Activated naive CD4-positive, alpha-beta T cell treated with anti-CD3 and anti-CD28 coated beads, Interleukin-2, amount 10 ng/mL, durations not matched to agents 7 days and 5 days (primary cell): ENCODE results near the gene DENND2D.

ENCODE experiments used
- CTCF ChIA-PET: fragments of 350-600 bp; sonication (Branson Sonifier 250); formaldehyde crosslinking; loops from one replicate; lab custom pipeline; 2021; ENCODE audit warnings: antibody characterized with exemption; lab: Charles Lee
- DNase-seq: peaks from one replicate; pipeline ENCODE4 v3.0.0-alpha.2; 2020
- H3K27ac Mint-ChIP-seq: one replicate; pipeline ENCODE4 v1.8.0; 2021; ENCODE audit warnings: mild to moderate bottlenecking, moderate library complexity, mixed read lengths
- H3K27me3 Mint-ChIP-seq: one replicate; pipeline ENCODE4 v1.8.0; 2021; ENCODE audit warnings: mild to moderate bottlenecking, mixed read lengths
- H3K36me3 Mint-ChIP-seq: one replicate; pipeline ENCODE4 v1.8.0; 2021; ENCODE audit warnings: mixed read lengths
- H3K4me1 Mint-ChIP-seq: one replicate; pipeline ENCODE4 v1.8.0; 2021; ENCODE audit warnings: mixed read lengths
- H3K4me3 Mint-ChIP-seq: one replicate; pipeline ENCODE4 v1.8.0; 2021; ENCODE audit warnings: mild to moderate bottlenecking, moderate library complexity, mixed read lengths
- H3K9me3 Mint-ChIP-seq: one replicate; pipeline ENCODE4 v1.8.0; 2021; ENCODE audit warnings: mixed read lengths

The DENND2D gene

DNA sequence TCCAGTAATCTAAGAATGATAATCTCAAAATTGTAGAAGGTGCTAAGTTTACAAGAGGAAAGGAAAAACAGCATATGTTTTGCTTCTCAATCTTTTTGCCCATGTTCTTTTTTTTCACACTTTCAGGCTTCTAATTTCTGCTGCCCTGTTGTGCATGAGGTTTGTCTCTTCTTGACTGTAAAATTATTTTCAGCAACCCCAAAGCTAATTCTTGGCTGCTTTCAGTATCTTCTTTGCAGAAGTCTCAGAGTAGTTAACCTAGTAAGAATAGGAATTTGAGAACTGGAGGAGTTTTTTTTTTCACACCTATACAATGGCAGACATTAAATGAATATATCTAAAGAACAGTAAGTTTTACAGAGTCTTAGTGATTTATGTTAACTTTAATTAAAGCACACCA, 26.4 kb downstream of the DENND2D start:
- H3K36me3 Mint-ChIP-seq = peaks cover 48% of the 10 kb centered on the region
- no peaks in the 10 kb centered on the region for H3K9me3 Mint-ChIP-seq
- no peak for DNase-seq
- no peak overlapping the region for H3K27ac Mint-ChIP-seq
- CTCF ChIA-PET = no interaction called here
- H3K4me1 Mint-ChIP-seq = peaks cover 4% of the 10 kb centered on the region
- H3K4me3 Mint-ChIP-seq = no peak overlapping the region
- H3K27me3 Mint-ChIP-seq = no peaks in the 10 kb centered on the region

DNA sequence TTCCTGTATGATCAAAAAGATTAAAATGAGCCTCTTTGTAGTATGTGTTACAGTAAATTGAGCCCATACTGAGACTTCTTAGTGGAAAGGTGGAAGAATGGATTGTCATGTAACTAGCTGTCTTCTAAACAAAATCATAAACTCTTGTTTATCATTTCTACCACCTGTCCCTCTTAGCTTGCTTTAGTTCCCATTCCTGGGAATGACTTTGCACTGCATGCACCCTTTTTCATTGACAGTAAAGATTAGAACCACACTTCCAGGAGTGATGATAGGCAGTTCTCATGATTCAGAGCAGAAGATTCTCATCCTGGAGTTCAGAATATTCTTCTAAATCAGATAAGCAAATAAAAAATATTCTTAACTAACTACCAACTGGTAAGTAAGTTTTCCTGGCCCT, 28.0 kb downstream of the DENND2D start:
- H3K9me3 Mint-ChIP-seq = no peaks in the 10 kb centered on the region
- no peak overlapping the region for H3K27ac Mint-ChIP-seq
- peaks cover 56% of the 10 kb centered on the region for H3K36me3 Mint-ChIP-seq
- no peak for DNase-seq
- H3K27me3 Mint-ChIP-seq = no peaks in the 10 kb centered on the region
- CTCF ChIA-PET = interaction anchor here (1.0 kb wide), 1 partner anchor 71 kb away, joined by 4 read pairs; no protein-coding TSS in a partner anchor
- H3K4me1 Mint-ChIP-seq = peaks cover 4% of the 10 kb centered on the region
- no peak overlapping the region for H3K4me3 Mint-ChIP-seq

DNA sequence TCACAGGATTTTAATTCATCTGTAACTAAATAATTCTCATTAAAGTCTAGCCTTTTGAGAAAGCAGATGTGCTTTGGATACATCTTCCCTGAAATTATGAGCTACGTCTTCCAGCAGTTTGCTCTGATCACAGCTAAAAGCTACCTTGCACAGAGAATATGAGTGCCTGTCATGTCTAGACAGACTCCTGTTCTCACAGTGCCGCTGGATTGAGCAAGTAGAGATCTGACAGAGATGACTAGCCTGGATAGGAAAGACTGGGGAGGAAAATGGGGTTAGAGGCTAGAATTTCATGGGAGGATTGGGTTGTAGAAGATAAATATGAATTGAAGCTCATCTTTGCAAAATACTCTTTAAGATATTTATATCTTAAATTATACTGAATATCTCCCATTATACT, 36.3 kb downstream of the DENND2D start:
- Mint-ChIP-seq H3K27me3 (no peaks in the 10 kb centered on the region), H3K4me1 (no peaks in the 10 kb centered on the region), H3K27ac (peak overlapping the region; percentile 11), H3K4me3 (no peak overlapping the region), H3K9me3 (no peaks in the 10 kb centered on the region), H3K36me3 (peaks cover 43% of the 10 kb centered on the region)
- no peak for DNase-seq
- CTCF ChIA-PET = no interaction called here

DNA sequence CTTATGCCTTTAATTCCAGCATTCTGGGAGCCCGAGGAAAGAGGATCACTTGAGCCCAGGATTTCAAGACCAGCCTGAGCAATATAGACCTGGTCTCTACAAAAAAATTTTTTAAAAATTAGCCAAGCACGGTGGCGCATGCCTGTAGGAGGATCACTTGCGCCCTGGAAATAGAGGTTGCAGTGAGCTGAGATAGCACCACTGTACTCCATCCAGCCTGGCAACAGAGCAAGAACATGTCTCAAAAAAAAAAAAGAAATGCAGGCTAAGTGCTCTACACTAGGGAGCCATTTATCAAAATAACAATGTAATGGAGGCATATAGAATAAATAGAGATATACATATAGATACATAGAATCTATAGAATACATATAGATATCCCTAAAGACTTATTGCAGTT, 37.1 kb downstream of the DENND2D start:
- CTCF ChIA-PET = no interaction called here
- H3K4me3 Mint-ChIP-seq = no peak overlapping the region
- no peaks in the 10 kb centered on the region for H3K4me1 Mint-ChIP-seq
- H3K9me3 Mint-ChIP-seq = no peaks in the 10 kb centered on the region
- H3K27me3 Mint-ChIP-seq = no peaks in the 10 kb centered on the region
- H3K36me3 Mint-ChIP-seq = peaks cover 40% of the 10 kb centered on the region
- DNase-seq = no peak
- no peak overlapping the region for H3K27ac Mint-ChIP-seq

DNA sequence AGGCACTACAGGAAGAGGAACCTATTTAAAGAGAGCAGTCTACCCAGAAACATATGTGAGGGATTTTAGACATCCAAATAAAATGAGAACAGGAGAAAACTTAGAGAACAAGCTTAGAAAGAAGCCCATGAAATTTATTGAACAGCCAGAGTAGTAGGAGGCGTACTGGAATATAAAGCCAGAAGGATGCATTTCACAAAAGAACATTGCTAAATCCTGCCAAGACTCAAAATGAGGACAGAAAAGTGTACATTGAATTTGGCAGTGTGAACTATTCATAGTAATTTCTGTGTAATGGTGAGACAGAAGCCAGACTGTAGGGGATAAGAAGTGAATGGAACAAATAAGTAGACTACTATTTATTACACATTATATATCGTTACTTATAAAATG, 38.0 kb downstream of the DENND2D start:
- no peak overlapping the region for H3K27ac Mint-ChIP-seq
- H3K9me3 Mint-ChIP-seq = no peaks in the 10 kb centered on the region
- peaks cover 33% of the 10 kb centered on the region for H3K36me3 Mint-ChIP-seq
- no peaks in the 10 kb centered on the region for H3K27me3 Mint-ChIP-seq
- no peak overlapping the region for H3K4me3 Mint-ChIP-seq
- no peak for DNase-seq
- CTCF ChIA-PET = no interaction called here
- H3K4me1 Mint-ChIP-seq = no peaks in the 10 kb centered on the region

DNA sequence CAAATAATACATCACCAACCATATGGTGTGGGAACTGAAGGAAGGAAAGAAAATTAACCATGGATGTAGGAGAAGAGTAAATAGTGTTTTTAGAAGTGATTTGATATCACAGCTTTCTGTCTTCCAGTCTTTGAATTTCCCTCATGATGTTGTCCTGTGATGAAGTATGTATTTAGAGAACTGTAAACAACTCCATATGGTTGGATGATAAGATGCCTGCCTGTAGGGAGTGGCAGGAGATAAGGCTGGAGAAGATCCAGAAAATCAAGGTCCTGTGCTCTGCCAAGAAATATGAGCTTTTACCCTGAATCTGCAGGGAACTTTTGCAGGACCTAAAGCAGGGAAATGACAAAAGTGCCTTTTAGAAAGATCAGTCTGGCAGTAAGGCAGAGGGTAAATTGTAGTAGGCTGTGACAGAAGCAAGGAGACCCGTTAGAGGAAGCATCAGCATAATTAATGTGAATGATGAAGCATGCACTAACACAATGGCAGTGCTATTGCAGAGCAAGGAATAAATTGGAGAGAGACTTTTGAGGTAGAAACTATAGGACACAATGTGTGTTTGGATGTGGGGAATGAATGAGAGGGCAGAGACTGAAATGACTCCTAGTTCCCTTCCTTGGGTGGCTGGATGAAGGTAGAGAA, 38.5 kb downstream of the DENND2D start:
- Mint-ChIP-seq H3K27ac (no peak overlapping the region), H3K9me3 (no peaks in the 10 kb centered on the region), H3K27me3 (no peaks in the 10 kb centered on the region), H3K4me1 (no peaks in the 10 kb centered on the region), H3K4me3 (no peak overlapping the region), H3K36me3 (peaks cover 33% of the 10 kb centered on the region)
- CTCF ChIA-PET = no interaction called here
- DNase-seq = no peak

DNA sequence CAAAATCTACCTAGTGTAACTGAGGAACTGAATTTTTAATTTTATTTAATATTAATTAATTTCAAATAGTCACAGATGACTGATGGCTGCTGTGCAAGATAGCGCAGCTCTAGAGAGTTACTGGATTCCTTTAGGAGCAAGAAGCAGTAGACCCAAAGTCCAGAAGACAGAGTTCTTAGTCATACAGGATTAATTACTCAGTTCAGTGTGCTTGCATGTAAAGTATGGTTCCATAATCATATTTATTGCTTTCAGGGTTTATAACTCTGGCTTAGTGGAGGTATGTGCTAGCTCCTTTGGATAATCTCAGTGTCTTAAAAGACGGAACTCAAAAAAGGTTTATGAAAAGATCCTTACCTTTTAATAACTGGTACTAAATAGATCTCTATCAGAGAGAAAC, 43.0 kb downstream of the DENND2D start:
- peaks cover 59% of the 10 kb centered on the region for H3K36me3 Mint-ChIP-seq
- peaks cover 21% of the 10 kb centered on the region for H3K4me1 Mint-ChIP-seq
- DNase-seq = no peak

DNA sequence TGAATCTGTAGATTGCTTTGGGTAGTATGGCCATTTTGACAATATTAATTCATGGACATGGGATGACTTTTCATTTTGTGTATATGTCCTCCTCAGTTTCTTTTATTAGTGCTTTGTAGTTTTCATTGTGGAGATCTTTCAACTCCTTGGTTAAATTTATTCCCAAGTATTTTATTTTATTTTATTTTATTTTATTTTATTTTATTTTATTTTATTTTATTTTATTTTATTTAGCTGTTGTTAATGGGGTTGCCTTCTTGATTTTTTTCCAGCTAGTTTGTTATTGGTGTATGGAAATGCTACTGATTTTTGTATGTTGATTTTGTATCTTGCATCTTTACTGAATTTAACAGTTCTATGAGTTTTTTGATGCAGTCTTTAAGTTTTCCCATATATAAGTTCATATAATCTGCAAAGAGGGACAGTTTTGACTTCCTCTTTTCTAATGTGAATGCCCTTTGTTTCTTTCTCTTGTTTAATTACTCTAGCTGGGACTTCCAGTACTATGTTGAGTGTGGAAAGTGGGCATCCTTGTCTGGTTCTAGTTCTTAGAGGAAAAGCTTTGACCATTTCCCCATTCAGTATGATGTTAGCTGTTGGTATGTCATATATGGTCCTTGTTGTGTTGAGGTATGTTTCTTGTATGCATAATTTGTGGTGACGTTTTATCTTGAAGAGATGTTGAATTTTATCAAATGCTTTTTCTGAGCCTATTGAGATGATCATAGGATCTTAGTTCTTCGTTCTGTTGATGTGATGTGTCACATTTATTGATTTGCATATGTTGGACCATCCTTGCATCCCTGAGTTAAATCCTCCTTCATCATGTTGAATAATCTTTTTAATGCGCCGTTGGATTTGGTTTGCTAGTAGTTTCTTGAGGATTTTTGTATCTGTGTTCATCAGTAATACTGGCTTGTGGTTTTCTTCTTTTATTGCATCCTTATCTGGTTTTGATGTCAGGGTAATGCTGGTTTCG, 46.1 kb downstream of the DENND2D start:
- CTCF ChIA-PET = interaction anchor here (0.7 kb wide), 1 partner anchor 297 kb away, joined by 3 read pairs; no protein-coding TSS in a partner anchor
- H3K4me1 Mint-ChIP-seq = peaks cover 37% of the 10 kb centered on the region
- H3K4me3 Mint-ChIP-seq = no peak overlapping the region
- no peaks in the 10 kb centered on the region for H3K9me3 Mint-ChIP-seq
- H3K36me3 Mint-ChIP-seq = peaks cover 67% of the 10 kb centered on the region
- H3K27ac Mint-ChIP-seq = no peak overlapping the region
- no peaks in the 10 kb centered on the region for H3K27me3 Mint-ChIP-seq
- no peak for DNase-seq

More for the DNA sequence above, 43.0 kb downstream of the DENND2D start:
- Mint-ChIP-seq H3K4me3 (no peak overlapping the region), H3K27ac (no peak overlapping the region), H3K9me3 (no peaks in the 10 kb centered on the region), H3K27me3 (no peaks in the 10 kb centered on the region)
- CTCF ChIA-PET = no interaction called here

DNA sequence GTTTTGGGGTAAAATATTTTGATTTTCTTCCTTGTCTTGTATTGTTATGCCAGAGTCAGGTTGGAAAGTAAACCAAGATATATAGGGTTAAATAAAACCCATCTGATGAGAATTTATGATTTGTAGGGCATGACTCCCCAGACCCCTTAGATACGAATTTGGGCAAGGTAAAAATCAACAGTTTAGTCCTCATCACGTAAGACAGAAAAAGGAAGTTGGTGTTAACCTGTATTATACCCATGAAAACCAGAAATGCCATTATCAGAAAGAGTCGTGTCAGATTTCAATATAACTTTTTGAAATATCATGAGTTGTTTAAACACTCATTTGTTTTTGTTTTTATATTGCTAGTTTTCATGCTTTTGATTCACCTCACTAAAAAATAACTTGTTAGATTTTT, 48.6 kb downstream of the DENND2D start:
- H3K27me3 Mint-ChIP-seq = no peaks in the 10 kb centered on the region
- CTCF ChIA-PET = no interaction called here
- no peak overlapping the region for H3K27ac Mint-ChIP-seq
- H3K9me3 Mint-ChIP-seq = no peaks in the 10 kb centered on the region
- H3K4me1 Mint-ChIP-seq = peaks cover 52% of the 10 kb centered on the region
- no peak for DNase-seq
- peaks cover 74% of the 10 kb centered on the region for H3K36me3 Mint-ChIP-seq
- no peak overlapping the region for H3K4me3 Mint-ChIP-seq

DNA sequence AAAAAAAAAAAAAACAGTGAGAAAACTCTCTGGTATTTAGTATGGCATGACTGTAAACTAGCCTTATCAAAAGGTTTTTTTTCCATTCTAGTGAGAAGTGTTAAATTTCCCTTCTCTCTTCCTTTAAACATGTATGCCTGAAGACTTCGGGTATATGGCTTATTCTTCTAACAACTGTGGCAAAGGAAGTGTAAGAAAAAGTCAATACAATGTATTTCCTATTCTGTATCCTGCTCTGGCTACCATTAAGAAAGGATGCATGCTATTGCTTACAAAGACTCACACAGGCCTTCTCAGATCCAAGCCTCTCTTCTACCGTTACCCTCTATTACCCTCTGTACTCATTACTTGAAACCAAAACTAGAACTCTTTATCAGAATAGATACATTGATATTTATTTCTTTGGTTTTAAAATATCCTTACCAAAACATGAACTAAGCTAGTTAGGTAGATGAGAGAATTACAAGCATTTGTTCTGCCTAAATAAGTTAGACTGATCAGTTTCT, 52.0 kb downstream of the DENND2D start:
- H3K27ac Mint-ChIP-seq = no peak overlapping the region
- CTCF ChIA-PET = interaction anchor here (0.6 kb wide), 1 partner anchor 36 kb away, joined by 4 read pairs; no protein-coding TSS in a partner anchor
- H3K36me3 Mint-ChIP-seq = peaks cover 62% of the 10 kb centered on the region
- no peak overlapping the region for H3K4me3 Mint-ChIP-seq
- DNase-seq = no peak
- peaks cover 58% of the 10 kb centered on the region for H3K4me1 Mint-ChIP-seq
- H3K9me3 Mint-ChIP-seq = no peaks in the 10 kb centered on the region
- no peaks in the 10 kb centered on the region for H3K27me3 Mint-ChIP-seq

DNA sequence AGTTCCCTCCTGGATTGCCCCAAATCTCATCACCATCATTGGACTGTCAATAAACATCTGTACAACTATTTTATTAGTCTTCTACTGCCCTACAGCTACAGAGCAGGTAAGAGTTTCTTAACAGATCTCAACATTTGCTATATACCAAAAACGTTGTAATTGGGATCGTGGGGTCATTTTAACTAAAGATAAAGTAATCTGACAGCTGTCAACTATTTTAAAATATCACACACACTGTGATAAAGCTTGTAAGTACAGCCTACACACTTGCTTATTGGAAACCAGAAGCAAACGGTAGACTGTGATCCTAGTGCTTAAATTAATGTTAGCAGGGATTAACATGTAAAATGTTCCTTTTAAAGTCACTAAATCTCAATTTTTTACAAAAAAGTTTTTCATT, 52.5 kb downstream of the DENND2D start:
- H3K36me3 Mint-ChIP-seq = peaks cover 57% of the 10 kb centered on the region
- DNase-seq = no peak
- H3K4me3 Mint-ChIP-seq = no peak overlapping the region
- no peak overlapping the region for H3K27ac Mint-ChIP-seq
- no peaks in the 10 kb centered on the region for H3K9me3 Mint-ChIP-seq
- H3K27me3 Mint-ChIP-seq = no peaks in the 10 kb centered on the region
- H3K4me1 Mint-ChIP-seq = peaks cover 58% of the 10 kb centered on the region
- CTCF ChIA-PET = interaction anchor here (0.6 kb wide), 1 partner anchor 37 kb away, joined by 4 read pairs; no protein-coding TSS in a partner anchor

DNA sequence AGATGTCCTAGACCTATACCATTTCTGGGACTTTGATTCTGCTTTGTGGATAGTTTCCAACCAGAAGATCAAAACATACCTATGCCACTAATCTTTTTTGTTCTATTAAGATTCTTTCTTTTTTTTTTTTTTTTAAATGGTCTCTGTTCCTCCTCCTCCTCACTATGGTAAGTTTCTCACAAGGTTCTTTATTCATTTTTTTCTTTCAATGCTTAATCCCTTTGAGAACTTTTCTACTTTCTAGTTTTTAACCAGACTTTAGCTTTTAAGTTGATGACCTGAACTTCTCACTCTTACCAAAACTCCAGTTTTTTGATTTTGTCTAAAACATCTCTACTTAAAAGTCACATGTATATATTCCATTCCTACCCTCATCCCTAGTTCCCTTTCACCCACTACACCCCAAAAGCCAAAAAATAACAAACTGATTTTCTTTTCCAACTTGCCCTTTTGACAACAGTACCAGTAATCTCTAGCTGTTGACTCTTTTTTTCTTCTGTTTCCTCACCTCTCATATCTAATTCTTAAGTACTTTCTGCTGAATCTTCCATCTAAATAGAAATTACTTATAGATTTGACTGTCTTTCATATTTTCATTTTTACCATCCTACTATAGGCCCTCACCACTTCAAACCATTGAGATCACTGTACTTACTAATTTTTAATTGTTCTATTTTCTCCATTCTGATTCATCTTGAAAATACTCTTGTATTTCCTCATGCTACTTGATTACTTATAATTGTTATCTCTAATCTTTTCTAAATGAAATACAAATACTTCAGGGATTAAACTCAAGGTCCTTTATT, 54.3 kb downstream of the DENND2D start:
- Mint-ChIP-seq H3K4me3 (no peak overlapping the region), H3K27ac (peak overlapping the region; percentile 15), H3K36me3 (peaks cover 41% of the 10 kb centered on the region), H3K27me3 (no peaks in the 10 kb centered on the region), H3K4me1 (peaks cover 56% of the 10 kb centered on the region), H3K9me3 (no peaks in the 10 kb centered on the region)
- CTCF ChIA-PET = interaction anchor here (0.6 kb wide), 1 partner anchor 330 kb away, joined by 3 read pairs; no protein-coding TSS in a partner anchor
- no peak for DNase-seq

DNA sequence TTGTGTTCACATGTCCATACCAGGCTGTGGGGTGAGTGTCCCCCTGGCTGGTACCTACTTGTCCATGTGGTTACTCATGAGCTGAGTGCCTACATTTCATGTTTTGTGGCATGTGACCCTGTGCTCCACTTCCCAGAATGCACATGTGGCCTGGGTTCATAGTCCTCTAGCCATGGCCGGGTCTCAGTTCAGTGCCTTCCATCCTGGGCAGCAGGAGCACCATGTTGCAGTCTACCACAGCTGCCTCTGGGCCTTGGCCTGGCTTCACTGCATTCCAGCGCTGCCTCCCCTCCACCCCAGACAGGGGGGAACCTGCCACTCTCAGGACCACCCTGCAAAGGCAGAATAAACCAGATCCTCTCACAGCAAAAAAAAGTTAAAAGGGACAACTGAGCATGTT, 54.9 kb downstream of the DENND2D start:
- DNase-seq = no peak
- Mint-ChIP-seq H3K27me3 (no peaks in the 10 kb centered on the region), H3K4me3 (no peak overlapping the region), H3K27ac (no peak overlapping the region), H3K4me1 (peaks cover 59% of the 10 kb centered on the region), H3K9me3 (no peaks in the 10 kb centered on the region), H3K36me3 (peaks cover 38% of the 10 kb centered on the region)
- CTCF ChIA-PET = interaction anchor here (0.6 kb wide), 1 partner anchor 331 kb away, joined by 3 read pairs; no protein-coding TSS in a partner anchor
